Retinal pigment epithelial cell (primary cell): ENCODE measurements around the gene CLCN1.
A peak's percentile ranks its signal among the peaks of the same experiment; 100 is the strongest.

ENCODE experiments used
- DNase-seq: peaks from one replicate; pipeline ENCODE4 v3.0.0-alpha.2; 2010; ENCODE audit warnings: low read depth
- H3K4me3 ChIP-seq: 2 replicates; pipeline ENCODE4 v1.5.1; 2011; ENCODE audit warnings: mild to moderate bottlenecking, low read length, control low read depth, moderate library complexity
- CTCF ChIP-seq: conservative IDR thresholded peaks from 2 replicates; pipeline ENCODE4 v1.5.1; 2011; ENCODE audit warnings: low read depth, low read length, control low read depth, inconsistent platforms

Gene CLCN1

GRCh38 chr7:143334244-143334643 lies 18.3 kb downstream of the CLCN1 start:
- no peak for DNase-seq
- H3K4me3 ChIP-seq: no peak overlapping the region
- TF ChIP-seq CTCF: no peak

GRCh38 chr7:143337216-143337615 lies 21.3 kb downstream of the CLCN1 start:
- no peak overlapping the region for H3K4me3 ChIP-seq
- no peak for DNase-seq
- no peak for TF ChIP-seq CTCF

- TF ChIP-seq CTCF: no peak
- H3K4me3 ChIP-seq: no peak overlapping the region
- DNase-seq: no peak
Observed at GRCh38 chr7:143341842-143342241, 25.9 kb downstream of the CLCN1 start.

- H3K4me3 ChIP-seq: no peak overlapping the region
- DNase-seq: no peak
- no peak for TF ChIP-seq CTCF
Observed at GRCh38 chr7:143343596-143343995, 27.7 kb downstream of the CLCN1 start.

- no peak for DNase-seq
- H3K4me3 ChIP-seq: peak overlapping the region; percentile 21
- peak; percentile 71 for TF ChIP-seq CTCF
Observed at GRCh38 chr7:143345428-143345900, 29.6 kb downstream of the CLCN1 start.

GRCh38 chr7:143346018-143346417 lies 30.1 kb downstream of the CLCN1 start:
- no peak for DNase-seq
- H3K4me3 ChIP-seq: no peak overlapping the region
- TF ChIP-seq CTCF: no peak

- H3K4me3 ChIP-seq: no peak overlapping the region
- no peak for DNase-seq
- TF ChIP-seq CTCF: no peak
Observed at GRCh38 chr7:143347950-143348349, 32.0 kb downstream of the CLCN1 start.
